GM18907 (cell line): ENCODE results near the gene RNF182.
"Not testable (repeated sequence)": the region's sequence is repeated elsewhere in the genome, so short reads cannot be mapped to it uniquely, and the experiment has no call there.

Source experiments
- ATAC-seq: cut with Tn5 transposase; IDR thresholded peaks from one replicate; pipeline ENCODE4 v1.9.1; 2021; ENCODE audit warnings: mild to moderate bottlenecking, moderate library complexity; ENCODE audit not compliant: unreplicated experiment

RNF182 gene

DNA sequence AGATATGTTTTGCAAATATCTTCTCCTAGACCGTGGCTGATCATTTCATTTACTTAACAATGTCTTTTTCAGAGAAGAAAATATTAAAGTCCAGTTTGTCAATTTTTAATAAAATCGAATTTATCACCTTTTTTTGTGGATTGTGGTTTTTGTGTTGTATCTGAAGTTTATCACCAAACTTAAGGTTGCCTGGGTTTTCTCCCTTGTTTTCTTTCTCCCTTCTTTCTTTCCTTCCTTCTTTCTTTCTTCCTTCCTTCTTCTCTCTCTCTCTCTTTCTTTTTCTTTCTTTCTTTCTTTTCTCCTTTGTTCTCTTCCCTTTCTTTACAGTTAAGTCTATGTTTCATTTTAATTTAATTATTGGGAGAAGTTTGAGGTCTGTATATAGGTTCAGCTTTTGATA, 68.7 kb downstream of the RNF182 start:
- ATAC-seq: no peak

DNA sequence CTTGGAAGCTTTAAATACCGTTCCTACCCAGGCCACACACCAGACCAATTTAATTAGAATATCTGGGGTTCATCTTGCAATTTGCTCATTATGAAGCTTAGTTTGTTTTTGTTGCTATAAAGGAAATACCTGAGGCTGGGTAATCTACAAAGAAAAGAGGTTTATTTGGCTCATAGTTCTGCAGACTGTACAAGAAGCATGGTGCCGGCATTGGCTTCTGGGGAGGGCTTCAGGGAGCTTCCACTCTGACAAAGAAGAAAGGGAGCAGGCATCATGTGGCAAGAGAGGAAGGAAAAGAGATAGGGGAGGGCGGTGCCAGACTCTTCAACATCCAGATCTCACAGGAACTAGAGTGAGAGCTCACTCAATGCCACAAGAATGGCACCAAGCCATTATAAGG, 73.6 kb downstream of the RNF182 start:
- no peak for ATAC-seq

DNA sequence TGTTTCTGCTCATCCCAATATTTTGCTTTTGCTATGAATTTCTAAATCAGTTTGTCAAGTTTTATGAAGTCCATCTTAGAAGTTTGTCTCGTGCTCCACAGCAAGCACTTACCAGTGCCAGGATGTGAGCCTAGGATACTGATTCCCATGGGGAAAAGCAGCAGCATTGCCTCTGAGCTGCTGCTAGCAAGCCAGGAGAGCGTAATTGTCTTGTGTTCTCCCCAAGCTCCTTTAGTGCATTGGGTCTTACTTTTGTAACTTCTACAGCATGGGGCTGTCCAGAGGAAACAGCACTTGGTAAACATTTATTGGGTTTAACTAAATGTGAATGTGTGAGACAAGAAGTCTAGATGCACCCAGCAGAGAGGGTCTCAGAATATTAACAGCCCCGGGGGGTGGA, 76.1 kb downstream of the RNF182 start:
- no peak for ATAC-seq

DNA sequence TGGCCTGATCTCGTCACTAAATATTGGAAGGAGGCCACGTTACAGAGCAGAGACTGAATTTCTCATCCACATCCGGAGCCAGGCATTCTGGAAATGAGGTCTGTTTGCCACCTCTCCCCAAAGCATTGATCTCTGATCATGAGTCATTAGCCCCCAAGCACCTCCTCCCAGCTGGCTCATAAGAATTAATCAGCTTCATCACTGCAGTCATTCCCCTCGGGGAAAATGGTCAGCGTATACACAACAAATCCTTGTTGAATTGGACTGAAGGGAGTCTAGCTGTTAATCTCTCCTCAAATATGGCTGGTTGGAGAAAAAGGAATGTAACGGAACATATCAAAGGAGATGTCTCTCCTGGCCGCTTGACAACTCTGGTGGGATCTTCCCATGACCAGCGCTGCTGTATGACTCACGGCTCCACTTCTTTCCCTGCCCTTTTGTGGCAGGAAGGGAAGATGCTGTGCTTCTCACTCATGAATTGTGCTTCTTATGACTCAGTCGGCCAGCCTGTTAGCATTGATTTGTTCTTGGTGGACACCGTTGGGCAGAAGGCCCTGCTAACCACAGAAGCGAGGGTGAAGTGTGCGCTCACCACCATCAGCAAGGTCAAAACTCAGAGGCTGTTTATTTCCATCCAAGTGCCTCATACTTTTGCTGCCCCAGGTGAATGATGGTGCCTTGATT, 76.7 kb downstream of the RNF182 start:
- ATAC-seq: no peak

DNA sequence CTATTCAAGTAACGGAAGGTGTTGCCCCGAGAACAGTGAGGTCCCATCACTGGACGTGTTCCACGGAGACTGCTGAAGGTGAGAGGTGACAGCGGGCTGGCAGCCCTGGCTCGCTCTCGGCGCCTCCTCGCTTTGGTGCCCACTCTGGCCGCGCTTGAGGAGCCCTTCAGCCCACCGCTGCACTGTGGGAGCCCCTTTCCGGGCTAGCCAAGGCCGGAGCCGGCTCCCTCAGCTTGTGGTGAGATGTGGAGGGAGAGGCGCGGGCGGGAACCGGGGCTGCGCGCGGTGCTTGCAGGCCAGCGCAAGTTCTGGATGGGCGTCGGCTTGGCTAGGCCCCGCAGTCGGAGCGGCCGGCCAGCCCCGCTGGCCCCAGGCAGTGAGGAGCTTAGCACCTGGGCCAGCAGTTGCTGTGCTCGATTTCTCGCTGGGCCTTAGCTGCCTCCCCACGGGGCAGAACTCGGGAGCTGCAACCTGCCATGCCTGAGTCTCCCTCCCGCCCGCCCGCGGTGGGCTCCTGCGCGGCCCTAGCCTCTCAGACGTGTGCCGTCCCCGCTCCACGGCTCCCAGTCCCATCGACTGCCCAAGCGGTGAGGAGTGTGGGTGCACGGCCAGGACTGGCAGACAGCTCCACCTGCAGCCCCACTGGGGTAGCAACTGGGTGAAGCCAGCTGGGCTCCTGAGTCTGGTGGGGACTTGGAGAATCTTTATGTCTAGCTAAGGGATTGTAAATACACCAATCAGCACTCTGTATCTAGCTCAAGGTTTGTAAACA, 77.6 kb downstream of the RNF182 start:
- no peak for ATAC-seq

DNA sequence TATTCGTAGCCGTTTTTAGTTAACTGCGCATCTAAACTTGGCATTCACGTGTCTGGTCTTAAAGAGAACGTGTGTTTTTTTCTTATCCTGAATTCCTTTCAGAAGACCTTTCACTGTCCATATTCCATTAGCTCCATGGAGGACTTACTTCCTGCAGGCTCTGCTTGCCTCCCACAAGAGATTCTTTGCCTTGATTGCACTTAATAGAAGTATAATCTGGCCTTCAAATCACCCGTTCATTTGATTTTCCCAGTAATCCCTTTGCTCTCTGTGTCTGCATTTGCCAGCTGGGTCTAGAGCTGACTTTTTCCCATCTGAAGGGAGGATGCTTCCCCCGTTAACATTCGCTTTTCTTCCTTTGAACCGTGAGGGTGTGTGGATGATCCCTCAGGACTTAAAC, 79.5 kb downstream of the RNF182 start:
- ATAC-seq: no peak

DNA sequence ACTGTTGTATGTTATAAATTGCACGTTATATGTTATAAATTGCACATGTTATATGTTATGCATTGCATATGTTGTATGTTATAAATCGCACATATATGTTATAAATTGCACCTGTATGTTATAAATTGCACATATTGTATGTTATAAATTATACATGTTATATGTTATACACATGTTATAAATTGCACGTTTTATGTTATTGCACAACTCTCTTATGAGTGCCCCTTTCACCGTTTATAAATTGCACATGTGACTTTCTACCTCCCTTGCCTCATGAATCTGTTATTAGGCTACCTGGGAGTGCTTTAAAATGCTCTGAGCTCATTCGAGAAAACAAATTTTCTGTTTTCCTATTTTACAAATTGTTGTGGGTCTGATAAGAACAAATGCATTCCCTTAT, 84.1 kb downstream of the RNF182 start:
- no peak for ATAC-seq

DNA sequence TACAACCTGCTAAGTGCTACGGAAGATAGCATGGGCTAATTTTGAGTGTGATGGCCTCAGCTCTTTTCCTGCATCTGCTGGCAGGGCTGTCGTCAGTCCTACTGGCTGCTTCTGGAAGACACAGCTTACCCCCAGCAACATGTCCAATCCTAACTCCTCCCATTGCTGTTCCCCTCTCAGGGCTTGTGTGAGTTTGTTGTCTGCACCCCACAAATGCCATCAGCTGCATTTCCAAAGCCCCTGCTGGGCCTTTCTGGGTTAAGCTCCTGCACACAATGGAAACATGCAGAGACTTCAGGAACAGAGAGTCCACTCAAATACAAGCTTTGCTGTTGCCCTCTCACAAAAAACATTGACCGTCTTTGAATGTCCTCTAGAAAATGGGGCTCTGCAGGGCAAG, 84.7 kb downstream of the RNF182 start:
- no peak for ATAC-seq

DNA sequence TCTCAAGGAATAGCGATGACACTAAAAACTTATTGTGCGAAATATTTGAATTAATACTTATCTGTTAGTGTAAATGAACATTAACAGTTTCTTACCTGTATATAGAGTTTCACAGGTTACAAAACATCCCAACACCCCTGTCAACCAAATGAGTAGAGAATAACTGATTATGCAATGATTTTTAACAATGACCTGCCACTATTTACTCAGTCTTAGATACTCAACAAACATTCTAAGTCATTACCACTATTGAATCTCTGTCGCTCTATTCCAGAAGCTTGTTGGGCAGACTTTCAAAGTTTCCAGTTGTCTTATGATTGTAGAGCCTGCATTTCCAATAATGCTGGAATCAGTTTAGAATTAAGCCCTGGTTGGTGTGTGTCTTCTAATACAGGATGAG, 85.5 kb downstream of the RNF182 start:
- no peak for ATAC-seq

DNA sequence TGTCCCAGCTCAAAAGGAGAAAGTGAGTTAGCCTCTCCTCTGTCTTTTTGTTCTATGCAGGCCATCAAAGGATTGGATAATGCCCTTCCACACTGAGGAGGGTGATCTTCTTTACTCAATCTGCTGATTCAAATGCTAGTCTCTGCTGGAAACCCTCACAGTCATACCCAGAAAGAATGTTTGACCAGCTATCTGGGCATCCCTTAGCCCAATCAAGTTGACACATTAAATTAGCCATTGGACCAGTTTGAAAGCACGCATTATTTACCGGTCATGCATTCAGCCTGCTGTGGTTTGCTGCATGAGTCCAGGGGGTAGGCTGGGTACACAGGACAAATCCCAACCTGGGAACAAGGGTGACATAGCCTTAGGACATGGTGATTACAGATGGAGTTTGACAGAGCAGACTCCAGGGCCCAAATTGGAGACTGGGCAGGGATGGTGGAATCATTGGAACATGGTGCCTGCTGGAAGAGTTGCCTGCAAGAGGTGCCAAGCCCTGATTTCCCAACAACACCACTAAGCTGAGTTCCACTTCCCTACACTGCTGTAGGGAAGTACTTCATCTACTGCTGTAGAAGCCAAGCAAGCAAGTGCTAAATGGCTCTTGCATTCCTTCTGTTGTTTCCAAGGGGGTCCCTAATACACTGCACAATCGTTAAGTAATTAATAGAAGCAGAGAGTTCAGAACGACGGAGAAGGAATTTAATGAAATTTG, 87.7 kb downstream of the RNF182 start:
- ATAC-seq: no peak

DNA sequence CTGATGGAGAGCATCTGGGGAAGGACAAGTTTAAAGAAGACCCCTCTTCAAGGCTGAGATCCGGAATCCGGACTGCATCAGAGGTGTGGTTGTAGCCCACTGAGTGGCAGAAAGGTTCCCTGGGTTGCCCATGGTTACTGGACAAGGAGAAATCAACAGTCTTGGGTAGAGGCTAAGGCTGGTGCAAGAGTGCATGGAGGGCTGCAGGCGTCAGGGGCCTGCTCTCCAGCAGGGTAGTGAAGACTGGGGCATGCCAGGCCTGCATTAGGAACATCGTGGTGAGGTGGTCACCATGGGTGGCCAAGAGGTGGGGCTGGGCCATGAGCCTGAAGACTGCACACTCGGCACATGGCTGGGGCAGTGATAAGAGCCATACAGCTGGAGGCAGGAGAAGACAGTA, 91.2 kb downstream of the RNF182 start:
- ATAC-seq: no peak

DNA sequence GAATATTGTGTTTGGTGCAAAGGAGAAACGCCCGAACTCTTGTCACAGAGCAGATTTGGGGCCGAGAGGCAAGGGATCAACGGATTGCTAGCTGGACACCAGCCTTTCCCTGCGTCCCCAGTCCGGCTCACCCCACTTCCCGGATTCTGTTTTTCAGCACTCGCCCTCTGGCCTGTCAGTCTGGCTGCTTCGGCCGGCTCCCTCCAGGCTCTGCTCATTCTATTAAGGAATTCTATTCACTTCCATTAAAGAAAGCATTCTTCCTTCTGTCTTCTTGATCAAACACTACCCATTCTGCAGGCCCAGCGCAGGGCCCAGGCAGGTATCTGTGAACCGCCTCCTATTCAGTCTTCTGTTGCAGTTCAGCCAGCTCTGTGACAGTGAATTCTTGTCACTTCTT, 91.7 kb downstream of the RNF182 start:
- ATAC-seq: no peak

DNA sequence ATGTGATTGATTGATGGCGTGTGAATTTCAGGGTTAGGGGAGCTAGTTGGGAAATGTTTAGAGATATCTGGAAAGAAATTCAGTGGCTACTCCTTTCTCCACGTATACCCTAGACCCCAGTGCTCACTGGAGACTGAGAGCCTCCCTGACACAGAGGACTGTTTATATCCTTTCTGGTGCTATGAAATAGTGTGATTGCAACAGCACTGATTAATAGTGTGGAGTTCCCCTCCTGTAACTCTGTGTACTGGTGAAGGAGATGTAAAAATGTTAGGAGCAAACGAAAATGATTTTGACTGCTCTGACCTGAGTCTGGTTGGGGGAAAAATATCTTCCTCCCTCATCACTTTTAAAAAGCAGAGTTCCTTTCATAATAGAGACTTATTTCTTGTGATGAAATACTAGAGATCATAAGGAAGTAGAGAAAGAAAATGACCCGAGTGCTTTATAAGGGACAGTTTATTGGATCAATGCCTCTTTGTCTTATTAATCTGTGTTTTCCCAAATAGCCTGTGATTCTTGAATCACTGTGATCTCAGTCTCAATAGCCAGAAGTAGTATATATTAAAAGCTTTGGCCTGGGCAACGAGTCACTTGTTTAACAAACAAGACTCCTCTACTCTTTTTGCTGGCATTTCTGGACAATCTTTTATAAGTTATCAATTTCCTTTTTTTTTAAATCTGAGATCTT, 92.3 kb downstream of the RNF182 start:
- no peak for ATAC-seq

DNA sequence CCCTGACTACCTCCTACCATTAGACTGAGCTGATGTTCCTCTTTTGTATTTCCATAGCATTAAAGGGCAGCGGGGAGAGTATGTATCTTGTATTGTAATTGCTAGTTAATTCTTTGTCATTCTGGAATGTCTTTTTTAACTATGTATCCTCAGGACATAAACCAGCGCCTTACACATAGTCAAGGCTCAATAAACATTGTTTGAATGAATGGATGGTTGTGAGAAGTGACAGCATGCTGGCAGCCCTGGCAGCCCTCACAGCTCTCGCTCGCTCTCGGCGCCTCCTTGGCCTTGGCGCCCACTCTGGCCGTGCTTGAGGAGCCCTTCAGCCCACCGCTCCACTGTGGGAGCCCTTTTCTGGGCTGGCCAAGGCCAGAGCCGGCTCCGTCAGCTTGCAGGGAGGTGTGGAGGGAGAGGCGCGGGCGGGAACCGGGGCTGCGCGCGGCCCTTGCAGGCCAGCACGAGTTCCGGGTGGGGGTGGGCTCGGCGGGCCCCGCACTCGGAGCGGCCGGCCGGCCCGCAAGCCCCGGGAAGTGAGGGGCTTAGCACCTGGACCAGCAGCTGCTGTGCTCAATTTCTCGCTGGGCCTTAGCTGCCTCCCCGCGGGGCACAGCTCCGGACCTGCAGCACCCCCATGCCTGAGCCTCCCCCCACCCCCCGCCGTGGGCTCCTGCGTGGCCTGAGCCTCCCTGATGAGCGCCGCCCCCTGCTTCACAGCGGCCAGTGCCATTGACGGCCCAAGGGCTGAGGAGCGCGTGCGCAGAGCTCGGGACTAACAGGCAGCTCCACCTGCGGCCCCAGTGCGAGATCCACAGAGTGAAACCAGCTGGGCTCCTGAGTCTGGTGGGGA, 93.1 kb downstream of the RNF182 start:
- no peak for ATAC-seq

DNA sequence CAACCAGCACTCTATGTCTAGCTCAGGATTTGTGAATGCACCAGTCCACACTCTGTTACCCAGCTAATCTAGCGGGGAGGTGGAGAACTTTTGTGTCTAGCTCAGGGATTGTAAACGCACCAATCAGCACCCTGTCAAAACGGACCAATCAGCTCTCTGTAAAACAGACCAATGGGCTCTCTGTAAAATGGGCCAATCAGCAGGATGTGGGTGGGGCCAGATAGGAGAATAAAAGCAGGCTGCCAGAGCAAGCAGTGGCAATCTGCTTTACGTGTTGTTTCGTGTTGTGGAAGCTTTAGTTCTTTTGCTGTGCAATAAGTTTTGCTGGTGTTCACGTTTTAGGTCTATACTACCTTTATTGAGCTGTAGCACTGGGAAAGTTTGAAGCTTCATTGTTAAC, 93.8 kb downstream of the RNF182 start:
- ATAC-seq: not testable (repeated sequence)

DNA sequence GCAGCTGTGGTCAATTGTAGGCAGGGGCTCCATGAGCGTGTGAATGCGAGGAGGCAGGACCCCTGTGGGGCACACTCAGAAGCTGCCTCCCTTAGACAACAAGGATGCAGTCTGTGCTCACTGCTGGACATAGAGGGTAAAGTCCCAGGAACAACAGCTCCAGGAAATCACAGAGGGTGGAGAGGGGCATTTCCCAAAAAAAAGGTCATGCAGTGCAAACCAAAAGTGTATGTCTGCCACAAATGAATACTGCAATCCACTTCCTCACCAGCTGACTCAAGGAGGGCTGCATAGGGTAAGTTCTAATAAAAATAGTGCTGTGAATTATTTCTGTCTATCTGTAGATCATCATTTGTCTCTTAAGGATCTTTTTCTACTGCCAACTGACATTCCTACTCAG, 95.8 kb downstream of the RNF182 start:
- ATAC-seq: no peak

DNA sequence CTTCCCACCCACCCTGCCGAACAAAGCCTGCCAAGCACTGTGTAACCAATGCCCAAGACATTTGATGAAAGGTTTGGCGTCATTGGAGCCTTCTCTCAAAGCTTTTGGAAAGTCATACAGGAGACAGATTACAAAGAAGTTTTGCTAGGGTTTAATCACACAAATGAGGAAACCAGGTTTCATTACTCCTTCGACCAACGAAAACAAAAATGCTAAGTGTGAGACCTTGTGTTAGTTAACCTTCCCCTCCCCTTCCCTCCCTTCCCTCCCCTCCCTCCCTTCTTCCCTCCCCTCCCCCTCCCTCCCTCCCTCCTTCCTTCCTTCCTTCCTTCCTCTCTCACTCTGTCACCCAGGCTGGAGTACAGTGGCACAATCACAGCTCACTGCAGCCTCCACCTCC, 96.7 kb downstream of the RNF182 start:
- ATAC-seq: no peak

DNA sequence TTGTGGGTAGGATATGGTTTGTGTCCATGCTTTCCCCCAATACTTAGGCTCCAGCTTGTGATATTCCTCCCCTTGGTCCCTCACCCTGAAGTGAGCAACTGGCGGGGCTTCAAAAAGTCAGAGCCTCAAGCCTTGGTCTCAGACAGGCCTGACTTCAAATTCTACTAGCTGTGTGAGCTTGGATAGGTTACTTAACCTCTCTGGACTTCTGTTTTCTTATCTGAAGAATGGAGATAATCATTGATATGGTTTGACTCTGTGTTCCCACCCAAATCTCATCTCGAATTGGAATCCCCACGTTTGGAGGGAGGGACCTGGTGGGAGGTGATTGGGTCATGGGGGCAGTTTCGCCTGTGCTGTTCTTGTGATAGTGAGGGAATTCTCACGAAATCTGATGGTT, 97.9 kb downstream of the RNF182 start:
- ATAC-seq: no peak

DNA sequence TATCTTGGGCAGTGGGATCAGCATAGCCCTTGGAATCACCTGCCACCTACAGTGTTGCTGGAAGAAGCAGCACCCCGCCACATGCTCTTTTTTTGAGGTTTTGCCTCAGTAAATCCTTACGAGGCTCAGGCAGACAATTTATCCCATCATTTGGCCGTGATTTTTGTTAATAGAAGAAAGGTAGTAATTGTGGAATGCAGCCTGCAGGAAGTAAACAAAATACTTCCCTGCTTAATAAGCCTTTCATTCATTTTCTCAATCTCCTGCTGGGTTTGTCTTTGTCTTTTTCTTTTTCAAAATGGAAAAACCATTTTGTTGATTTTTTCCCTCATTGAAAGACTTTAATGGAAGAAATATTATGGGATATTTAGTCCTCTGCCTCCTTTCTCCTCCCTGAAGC, 99.1 kb downstream of the RNF182 start:
- ATAC-seq: no peak

DNA sequence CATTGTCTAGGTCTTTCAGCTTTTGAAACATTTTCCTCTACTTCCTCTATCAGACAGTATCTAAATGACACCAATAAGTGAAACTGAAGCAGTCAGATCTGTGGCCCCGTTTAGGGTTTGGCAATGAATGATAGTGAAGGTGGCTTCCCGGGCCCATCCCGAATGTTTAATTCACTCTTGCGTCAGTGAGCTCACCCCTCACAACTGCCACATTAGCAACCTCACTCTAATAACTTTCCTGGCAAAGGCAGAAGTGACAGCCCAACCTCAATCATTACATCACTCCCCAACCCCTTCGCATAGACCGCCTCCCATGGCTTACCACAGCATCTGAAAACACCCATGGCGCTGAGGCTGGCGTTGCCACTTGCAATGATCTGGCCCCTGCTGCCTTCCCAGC, 100.4 kb downstream of the RNF182 start:
- no peak for ATAC-seq
